GM19351 (cell line): ENCODE measurements around the gene VEPH1.

ENCODE experiments used
- ATAC-seq: cut with Tn5 transposase; IDR thresholded peaks from one replicate; pipeline ENCODE4 v1.9.1; 2021; ENCODE audit warnings: mild to moderate bottlenecking, moderate library complexity; ENCODE audit not compliant: unreplicated experiment

Gene VEPH1

DNA sequence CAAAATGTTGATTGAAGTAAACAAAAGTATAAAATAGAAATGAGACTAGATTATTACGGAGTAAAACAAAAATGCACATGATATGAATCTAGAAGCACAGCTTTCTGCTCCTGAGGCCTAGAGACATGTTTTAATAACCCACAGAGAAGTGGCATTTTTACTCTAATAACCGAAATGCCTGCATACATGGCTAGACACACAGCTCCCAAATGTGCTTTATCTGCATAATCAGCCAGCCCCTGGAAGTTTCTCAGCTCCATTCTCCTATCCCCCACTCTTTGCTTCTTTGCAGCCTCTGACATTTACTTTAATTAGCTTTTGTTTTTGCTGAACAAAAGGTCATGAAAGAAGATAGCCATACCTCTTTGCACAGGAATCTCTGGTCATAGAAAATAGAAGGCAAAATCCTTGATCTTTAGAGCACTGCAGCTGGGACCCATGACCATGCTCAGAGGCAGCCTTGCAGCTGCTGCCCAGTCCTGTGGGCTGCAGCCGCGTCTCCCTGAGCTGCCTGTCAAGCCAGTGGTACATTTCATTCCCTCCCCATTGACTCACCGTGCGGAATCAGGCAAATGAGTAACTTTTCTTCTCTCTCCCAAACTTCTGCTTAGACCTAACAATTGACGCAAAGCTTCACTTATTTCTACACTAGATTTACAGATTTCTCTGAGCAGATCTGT, at the start of gene VEPH1:
VEPH1 (minus strand) TSS at position 501 of the 680 bp plus-strand sequence. CDS start 8,067 bp downstream, outside the sequence.
- ATAC-seq, result no peak

DNA sequence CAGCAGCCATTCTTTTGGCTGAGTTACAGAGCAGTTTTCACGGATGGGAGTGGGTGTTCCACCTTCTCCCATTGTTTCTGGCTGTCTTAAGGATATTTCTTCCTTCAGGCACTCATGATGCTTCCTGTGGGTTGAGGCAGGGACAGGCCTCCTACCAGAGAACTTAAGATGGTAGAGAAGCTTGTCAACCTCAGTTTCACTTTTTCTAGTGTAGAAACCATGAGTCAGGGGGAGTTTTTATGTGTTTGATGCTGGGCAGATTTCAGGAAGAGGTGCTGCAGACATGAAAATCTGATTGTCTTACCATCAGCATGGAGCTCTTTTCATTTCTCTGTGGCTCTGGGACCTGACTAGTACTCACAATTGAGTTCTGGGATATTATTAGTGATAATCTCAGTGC, 48.7 kb upstream of the VEPH1 start:
- no peak for ATAC-seq

DNA sequence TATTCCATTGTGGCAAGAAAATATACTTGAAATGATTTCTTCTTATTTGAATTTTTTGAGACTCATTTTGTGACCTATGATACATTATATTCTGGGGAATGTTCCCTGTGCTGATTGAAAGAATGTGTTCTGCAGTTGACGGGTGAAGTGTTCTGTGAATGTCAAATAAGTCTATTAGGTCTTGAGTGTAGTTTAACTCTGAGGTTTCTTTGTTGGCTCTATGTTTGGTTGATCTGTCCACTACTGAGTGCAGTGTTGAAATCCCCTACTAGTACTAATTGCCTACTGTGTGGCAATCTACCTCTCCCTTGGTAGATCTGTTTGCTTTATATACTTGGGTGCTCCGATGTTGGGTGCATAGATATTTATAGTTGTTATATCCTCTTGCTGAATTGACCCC, 46.3 kb upstream of the VEPH1 start:
- no peak for ATAC-seq

DNA sequence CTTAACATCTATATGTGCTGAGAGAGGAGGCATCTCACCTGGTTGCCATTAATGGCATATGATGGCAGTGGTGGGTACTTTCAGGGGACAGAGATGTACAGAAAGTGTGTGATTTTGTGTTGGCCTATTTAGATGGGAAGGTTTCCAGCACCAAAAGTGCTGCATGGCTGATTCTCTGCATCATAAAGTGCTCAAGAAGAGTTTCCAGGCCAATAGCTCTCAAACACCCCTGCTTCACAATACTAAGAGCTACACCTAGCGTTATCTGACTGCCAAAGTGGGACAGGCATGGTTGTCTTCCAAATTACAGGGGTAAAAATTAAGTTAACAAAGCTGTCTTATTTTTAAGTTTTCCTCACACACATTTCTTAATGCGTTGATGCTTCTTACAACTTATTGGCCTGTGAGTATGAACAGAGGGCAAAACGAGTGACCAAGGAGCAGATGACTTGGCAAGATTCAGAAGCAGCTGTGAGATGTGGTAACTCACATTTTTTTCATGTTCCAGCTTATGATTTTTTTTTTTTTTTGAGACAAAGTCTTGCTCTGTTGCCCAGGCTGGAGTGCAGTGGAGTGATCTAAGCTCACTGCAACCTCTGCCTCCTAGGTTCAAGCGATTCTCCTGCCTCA, 41.4 kb upstream of the VEPH1 start:
- ATAC-seq, result no peak

DNA sequence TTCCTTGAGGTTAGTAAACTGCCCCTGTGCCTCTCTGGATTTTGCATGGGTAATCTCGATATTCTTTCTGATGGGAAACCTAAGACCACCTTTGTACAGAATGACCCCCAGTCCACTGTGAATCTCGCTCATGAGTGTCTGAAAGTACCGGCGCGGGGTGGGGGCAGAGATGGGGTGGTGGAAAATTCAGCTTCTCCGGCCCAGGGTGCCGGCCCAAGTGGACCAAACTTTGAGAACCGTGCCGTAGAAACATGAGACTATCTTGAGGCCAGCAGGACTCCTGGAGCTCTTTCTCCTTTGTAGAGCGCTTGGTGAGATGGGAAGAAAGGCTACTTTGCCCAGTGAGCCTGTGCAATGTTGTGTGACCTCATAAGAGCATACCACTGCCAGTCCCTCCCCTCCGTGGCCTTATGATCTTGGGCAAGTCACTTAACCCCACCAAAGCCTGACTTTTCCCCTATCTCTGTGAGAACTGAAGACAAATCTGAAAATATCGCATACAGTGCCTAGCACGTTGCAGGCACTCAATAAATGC, 40.4 kb upstream of the VEPH1 start:
- ATAC-seq, result no peak

DNA sequence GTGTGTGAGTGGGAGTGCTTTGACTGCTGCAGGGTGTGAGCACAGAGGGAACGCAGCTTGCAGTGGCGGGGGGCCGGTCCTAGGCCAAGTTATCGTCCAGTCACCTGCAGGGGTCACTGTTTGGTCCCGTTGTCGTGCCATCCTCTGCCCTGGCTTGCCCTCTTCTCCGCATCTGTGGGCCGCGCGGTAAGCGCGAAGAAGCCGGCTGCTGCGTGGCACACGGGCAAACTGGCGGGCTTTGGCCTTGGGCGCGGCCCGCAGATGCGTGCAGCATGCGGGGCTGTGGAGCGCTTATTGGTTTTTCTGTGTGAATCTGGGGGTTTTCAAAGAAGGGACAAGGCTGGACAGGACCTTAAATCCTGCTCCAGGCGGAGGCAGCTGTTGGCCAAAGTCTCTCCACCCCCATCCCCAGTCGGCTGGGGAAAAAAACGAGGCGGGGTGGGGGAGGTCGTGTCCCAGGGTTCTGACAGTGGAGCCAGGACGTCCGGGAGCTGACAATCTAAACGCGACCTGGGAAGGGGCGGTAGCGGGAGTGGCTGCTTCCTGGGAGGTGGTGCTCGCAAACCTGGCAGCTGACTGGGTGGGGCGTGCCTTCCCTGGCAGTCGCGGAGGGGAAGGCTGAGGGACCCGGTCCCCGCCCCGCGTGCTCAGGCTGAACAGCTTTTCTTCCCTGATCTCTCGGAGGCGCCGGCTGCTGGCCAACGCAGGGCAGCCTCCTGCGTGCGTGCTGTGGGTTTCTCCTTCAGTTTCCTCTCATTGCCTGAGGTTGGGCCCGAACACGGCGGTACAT, 39.7 kb upstream of the VEPH1 start:
- ATAC-seq, result no peak

DNA sequence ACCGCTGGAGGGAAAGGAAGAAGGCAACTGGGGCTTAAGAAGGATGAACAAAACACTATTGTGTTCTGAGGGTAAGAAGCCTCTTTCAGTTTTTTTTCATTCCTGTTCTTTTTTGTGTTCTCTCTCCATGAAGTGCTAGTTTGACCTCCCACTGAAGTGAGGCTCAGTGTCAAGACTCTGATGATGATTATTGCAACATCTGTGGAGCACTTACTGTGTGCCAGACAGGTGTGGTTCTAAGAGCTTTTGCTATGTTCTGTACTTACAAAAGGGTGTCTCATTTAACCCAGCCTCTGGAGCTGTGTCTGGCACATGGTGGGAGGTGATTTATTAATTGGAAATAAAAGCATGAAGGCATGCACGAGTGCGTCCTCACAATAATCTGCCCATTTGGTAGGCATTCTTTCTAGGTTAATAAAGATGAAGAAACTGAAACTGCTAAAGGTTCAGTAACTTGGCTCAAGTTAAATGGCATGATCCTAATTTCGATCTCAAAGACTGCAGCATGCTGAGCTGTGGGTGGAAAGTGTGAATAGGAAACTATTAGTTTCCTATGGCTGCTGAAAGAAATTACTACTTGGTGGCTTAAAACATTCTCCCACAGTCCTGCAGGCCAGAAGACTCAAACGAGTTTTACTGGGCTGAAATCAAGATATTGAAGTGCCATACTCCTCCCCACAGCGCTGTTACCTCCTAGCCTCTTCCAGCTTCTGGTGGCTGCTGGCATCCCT, 38.5 kb upstream of the VEPH1 start:
- ATAC-seq, result no peak

DNA sequence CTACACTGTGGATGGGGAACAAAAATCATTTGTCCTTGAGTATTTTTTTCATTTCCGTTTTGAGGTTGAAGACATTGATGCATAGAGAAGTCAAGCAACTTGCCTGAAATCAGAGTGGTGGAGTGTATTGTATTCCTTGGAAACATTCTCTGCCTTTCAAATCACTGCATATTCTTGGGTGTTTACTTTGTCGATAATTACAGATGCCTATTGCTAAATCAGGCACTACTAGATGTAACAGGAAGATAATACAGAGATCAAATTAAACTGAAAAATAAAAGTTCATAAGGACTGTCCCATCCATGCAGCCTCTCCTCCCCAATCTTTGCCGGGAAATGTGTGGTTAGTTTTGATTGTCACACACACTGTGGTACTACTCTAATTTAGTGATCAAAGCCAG, 37.4 kb upstream of the VEPH1 start:
- no peak for ATAC-seq

DNA sequence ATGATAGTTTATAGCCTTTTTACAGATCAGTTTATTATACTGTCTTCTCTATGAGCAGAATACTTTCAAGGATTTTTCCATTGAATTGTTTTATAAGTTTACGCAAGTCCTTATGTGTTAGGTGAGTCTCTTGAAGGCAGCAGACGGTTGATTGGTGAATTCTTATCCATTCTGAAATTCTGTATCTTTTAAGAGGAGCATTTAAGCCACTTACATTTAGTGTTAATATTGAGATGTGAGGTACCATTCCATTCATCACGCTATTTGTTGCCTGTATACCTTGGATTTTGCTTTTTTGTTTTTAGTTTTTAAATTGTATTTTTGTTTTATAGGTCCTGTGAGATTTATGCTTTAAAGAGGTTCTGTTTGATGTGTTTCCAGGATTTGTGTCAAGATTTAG, 32.5 kb upstream of the VEPH1 start:
- ATAC-seq, result no peak

DNA sequence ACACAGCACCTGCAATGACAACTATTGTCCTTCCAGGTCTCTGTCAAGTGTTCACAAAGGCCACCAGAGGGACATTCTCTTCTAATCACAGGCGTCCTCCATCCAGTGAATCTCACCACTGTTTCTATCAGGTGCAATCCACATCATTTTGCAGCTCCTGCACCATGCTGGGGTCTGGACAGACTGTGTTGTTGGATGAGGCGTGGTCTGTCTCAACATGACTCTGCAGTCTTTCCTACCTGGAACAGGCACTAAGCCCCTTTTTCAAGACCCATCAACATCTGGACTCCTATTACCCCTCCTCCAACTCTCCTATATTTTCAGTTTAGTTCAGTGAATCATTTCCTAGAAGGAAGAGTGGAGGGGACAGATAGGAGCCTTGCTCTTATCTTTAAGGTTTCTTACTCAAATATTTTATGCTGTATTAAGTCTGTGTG, 31.5 kb upstream of the VEPH1 start:
- no peak for ATAC-seq

DNA sequence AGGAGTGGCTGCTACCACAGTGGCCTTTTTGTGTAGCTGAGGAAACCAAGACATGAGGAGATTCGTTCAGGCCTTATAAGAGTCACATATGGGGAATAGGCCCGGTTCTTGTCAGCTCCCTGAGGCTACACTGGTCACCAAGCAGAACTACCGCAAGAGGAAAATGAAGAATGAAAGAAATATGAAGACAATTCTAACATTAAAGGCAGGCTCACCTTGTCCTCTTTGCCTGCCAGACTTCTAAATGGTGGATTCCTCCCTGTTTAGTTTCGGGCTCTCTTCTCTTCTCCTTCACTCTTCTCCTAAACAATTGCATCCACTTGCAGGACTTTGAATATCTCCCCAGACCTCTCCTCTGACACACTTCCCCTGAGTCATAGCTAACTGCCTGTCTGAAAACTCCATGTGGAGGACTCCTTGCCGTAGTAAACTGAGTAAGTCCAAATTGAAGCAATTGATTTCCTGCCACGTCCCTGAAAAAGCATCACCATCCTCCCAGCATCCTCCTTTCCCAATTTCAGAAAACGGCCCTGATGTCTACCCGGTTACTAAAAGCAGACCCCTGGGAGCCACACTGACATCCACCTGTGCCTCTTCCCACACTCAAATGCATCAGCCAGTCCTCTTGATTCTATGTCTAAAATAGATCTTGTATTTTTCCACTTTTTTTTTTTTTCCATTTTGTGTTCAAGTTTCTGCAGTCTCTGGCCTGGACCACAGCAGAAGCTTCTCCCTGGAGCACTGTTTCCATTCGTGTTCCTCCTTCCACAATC, 30.3 kb upstream of the VEPH1 start:
- no peak for ATAC-seq

DNA sequence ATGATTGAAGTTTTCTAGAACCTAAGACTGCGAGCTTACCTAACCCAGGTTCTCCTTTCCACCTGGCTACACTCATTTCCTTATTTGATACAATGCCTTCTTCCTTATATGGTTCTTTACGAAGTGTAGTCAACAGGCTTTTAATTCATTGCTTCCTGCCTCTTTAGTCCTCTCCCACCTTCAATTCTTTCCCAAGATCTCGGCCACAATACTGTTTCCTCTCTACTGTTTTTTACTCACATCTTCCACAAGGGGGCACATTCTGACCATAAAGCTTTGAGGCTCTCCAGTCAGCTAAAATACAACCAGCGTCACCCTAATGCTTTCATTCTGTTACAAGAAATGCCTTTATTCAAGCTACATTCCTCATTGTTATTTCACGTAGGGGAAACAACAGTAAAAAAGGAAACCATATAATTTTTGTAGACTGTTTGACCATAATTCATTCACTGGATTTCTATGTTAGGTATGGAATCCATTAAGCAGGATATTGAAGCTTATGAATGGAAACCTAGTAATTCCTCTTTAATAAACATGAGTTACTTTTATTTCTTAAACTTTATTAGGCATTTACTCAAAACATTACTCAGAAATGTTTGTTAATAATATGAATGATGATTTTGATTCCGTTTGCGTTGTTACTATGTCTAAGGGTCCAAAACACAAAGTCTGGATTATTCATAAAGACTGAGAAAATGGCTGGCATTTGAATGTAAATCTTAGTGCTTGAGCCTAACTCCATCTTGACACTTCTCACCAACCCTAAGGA, 29.5 kb upstream of the VEPH1 start:
- ATAC-seq, result peak; percentile 88

DNA sequence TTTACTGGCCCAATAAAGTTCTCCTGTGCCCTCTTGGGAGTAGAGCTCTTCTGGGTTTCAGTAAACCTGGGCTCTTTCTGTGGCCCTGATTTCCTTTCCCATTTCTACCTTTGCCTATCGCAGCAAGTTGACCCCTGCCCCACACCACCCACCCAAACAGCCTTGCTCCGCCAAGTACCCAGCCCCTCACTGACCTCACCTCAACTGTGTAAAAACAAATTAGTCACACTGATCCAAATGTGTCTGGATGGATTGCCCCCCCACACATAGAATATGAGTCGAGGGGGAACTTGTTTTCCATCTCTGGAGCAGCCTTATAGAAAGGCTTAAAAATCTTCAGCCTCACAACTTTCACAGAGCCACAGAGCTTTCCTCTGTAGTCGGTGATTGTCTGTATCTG, 28.6 kb upstream of the VEPH1 start:
- no peak for ATAC-seq

DNA sequence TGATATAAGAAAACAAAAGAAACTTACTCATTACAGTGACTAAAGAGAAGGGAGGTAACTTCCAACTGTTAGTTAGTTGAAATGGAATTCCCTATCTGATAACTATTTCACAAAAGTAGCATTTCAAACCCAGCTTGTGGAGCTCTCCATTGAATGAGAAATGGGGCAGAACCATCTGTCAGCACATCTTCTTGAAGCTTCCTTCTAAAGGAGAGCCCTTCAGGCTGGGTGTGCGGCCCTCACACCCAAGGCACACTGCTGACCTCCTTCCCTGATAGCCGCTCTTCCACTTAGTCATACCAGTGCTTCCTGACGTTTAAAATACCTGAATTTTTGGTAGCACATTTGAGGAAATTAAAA, 28.1 kb upstream of the VEPH1 start:
- no peak for ATAC-seq

DNA sequence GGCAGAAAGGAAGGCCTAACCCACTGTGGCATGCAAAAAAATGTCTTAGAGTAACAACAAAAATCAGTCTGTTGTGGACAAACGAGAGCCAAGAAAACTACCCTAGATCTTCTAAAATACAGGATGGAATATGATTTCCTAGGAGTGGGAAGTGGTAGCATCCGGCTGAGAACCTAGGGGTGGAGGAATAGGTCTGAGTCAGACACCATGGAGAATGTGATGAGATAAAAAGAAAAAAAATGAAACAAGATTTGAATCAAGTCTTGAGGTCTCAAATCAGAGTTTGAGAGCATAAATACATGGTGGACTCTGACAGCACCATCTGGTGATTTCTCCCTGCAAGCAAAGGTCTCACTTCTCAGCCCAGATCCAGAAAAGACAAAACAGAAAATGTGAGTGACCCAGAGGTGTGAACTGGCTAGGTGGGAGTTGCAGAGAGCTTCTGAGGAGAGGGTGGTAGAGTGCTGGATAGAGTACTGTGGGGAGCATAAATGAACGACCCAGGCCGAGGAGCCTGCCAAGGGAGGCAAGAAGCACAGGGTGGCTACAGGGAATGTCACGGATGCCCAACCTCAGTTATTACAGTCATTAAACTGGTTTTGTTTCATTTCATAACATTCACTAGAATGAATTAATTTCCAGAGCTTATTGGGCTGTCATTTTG, 27.6 kb upstream of the VEPH1 start:
- no peak for ATAC-seq

DNA sequence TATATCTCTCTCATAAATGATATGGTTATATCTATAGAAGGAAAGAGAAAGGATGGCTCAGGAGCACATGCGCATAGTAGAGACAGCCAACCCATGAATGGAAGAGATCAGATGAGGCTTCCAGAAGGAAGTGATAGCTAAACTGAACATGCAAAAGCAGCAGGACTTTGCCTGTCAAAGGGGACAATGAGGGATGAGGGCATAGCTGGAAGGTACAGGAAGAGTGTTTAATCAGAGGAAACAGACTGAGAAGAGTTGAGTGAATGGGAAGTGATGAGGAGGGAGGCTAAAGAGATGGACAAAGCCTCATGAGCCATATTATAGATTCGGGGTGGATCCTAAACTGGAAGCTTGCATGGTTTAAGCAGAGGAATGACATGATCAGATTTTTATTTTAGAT, 26.5 kb upstream of the VEPH1 start:
- ATAC-seq, result no peak

DNA sequence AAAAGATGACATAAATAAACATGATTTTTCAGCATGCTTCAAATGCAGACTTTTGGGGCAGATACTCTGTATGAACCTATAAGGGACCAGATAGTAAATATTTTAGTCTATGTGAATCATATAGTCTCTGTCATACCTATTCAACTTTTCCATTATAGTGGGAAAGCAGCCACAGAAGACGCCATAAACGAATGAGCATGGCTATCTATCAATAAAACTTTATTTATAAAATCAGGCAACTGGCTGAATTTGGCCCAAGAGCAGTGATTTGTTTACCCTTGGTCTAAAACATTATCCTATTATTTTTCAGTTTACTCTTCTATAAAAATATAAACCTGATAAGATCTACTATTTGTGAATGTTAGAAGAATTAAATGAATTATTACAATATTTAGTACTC, 25.9 kb upstream of the VEPH1 start:
- no peak for ATAC-seq

DNA sequence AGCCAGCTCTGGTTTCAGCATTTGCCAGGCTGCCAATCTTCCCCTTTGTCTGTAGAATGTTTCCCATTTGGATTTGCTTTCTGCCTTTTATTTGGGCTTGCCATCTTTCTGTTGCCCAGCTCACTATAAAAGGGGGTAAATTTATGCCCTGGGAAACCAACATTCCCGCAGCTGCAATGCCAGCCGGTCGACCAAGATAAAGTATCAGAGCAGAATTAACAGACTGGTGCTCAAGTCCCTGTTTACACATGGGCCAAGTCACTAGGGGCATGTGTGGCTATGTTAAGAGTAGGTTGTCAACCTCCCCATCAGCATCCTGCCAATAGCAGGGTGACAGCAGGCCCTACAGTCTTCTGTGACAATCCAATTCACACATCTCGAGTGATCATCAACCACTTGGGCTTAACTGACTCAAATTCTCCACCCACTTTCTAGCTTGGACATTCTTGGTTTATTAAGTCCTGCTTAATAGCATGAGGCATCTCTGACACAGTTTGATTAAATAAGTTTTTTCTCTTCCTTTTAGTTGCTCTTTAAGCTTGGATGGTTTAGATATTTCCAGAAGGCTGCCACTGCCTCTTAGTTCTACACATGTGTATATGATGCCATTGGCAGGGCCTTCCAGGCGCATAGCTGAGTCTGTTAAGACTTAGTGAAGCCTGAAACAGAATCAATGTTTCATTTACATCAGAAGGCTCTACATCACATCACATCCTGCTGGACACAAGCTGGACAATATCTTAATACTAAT, 24.1 kb upstream of the VEPH1 start:
- no peak for ATAC-seq
